Measurements from ENCODE around the gene COLQ. TPM values are rescaled to one million over a fixed set of nuclear protein-coding genes. Genes with fewer than 3 reads are reported as not detected.

Gene COLQ
- total RNA-seq, 2 experiments from 2014 or later = 2.3 to 2.9 TPM

DNA sequence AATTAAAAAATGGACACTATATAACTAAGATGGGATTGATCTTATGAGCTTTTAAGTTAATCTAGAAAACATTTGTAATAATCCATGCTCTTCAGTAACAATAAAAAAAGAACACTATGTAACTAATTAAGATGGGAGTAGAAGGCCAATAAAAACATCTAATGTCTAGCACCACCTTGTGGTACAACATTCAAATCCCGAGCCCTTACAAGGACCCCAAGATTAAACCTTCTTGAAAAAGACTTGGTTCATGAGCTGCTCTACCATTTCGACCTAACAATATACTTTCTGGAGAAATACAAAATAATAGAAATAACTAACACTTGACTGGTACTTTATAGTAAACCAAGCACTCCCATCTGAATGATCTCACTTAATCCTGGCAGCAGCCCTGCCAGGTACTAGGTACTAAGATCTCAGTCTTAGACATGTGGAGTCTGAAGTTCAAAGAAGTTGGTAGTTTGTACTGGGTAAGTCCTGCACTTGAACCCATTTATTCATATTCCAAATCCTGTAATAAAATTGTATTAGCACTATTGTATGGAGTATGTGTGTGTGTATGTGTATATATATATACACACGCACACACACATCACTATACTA is 116.0 kb downstream of the COLQ start:
- H3K4me1 Mint-ChIP-seq (ENCODE audit: low read depth) = no peaks in the 10 kb centered on the region
- peak; percentile 35 for DNase-seq
- intact Hi-C loops (cut with micrococcal nuclease) = loop anchor here (2.0 to 10.0 kb wide), 2 partner anchors 137 to 291 kb away; no protein-coding TSS in a partner anchor
- ChIA-PET POLR2A (interaction anchor here (0.6 to 1.7 kb wide), 4 partner anchors 21 to 311 kb away, joined by 3 to 5 read pairs (median 4); partner anchors contain the start of gene CAPN7), CTCF (interaction anchor here (0.6 to 8.1 kb wide), 70 partner anchors 8 to 303 kb away, joined by 3 to 125 read pairs (median 4); partner anchors contain the start of genes CAPN7, COLQ, EAF1 and METTL6)
- peaks cover 3% of the 10 kb centered on the region for H3K36me3 Mint-ChIP-seq (ENCODE audit: low read depth)
- H3K27me3 Mint-ChIP-seq = no peaks in the 10 kb centered on the region
- H3K4me3 Mint-ChIP-seq = no peak overlapping the region
- H3K9me3 Mint-ChIP-seq = no peaks in the 10 kb centered on the region
- no peak overlapping the region for H3K27ac Mint-ChIP-seq
- peak; percentile 67 for ATAC-seq
- TF ChIP-seq, protein P1, sequence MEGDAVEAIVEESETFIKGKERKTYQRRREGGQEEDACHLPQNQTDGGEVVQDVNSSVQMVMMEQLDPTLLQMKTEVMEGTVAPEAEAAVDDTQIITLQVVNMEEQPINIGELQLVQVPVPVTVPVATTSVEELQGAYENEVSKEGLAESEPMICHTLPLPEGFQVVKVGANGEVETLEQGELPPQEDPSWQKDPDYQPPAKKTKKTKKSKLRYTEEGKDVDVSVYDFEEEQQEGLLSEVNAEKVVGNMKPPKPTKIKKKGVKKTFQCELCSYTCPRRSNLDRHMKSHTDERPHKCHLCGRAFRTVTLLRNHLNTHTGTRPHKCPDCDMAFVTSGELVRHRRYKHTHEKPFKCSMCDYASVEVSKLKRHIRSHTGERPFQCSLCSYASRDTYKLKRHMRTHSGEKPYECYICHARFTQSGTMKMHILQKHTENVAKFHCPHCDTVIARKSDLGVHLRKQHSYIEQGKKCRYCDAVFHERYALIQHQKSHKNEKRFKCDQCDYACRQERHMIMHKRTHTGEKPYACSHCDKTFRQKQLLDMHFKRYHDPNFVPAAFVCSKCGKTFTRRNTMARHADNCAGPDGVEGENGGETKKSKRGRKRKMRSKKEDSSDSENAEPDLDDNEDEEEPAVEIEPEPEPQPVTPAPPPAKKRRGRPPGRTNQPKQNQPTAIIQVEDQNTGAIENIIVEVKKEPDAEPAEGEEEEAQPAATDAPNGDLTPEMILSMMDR (IDR thresholded peaks at IDR 0.05) = peak; percentile 63

DNA sequence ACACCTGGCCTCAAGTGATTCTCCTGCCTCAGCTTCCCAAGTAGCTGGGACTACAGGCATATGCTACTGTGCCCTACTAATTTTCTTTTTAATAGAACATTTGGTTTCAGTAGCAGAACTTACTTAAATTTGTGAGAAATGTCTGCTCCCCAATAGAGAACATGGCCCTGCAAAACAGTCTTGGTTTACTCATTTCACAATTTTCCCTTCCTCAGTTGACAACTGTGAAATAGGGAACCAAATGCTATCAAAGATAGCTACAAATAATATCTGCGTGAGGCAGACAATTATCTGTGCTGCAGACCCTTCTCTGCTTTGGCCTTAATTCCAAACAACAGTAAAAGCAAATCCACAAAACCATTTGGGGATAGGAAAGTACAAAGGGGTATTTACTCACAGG is 116.7 kb downstream of the COLQ start:
- CTCF ChIA-PET = interaction anchor here (0.7 to 8.1 kb wide), 62 partner anchors 9 to 302 kb away, joined by 3 to 125 read pairs (median 4); partner anchors contain the start of genes CAPN7 and COLQ
- H3K36me3 Mint-ChIP-seq (ENCODE audit: low read depth) = no peaks in the 10 kb centered on the region
- H3K27me3 Mint-ChIP-seq = no peaks in the 10 kb centered on the region
- no peak overlapping the region for H3K27ac Mint-ChIP-seq
- H3K4me3 Mint-ChIP-seq = no peak overlapping the region
- peaks cover 8% of the 10 kb centered on the region for H3K4me1 Mint-ChIP-seq (ENCODE audit: low read depth)
- ATAC-seq (no peak), DNase-seq (no peak)
- POLR2A ChIA-PET = interaction anchor here (0.6 to 1.7 kb wide), 3 partner anchors 21 to 310 kb away, joined by 3 to 5 read pairs (median 5); no protein-coding TSS in a partner anchor
- TF ChIP-seq, protein P1 (IDR thresholded peaks at IDR 0.05) = no peak
- no peaks in the 10 kb centered on the region for H3K9me3 Mint-ChIP-seq
- intact Hi-C loops (cut with micrococcal nuclease) = loop anchor here (2.0 to 10.0 kb wide), 2 partner anchors 136 to 290 kb away; no protein-coding TSS in a partner anchor

DNA sequence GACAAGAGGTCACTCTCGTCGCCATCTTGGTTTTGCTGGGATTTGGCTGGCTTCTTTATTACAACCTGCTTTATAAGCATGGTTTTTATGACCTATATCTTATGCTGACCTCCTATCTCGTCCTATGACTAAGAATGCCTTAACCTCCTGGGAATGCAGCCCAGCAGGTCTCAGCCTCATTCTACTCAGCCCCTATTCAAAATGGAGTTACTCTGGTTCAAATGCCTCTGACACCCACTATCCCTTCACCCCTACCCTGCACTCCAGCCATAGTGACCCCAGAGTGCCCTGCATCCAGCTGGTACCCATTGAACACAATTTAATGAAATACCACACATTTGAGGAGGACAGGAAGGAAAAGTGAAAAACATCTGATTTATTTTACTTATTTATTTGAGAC is 117.5 kb downstream of the COLQ start:
- no peaks in the 10 kb centered on the region for H3K27me3 Mint-ChIP-seq
- H3K9me3 Mint-ChIP-seq = no peaks in the 10 kb centered on the region
- ATAC-seq (no peak), DNase-seq (no peak)
- intact Hi-C loops (cut with micrococcal nuclease) = loop anchor here (2.0 to 10.0 kb wide), 2 partner anchors 135 to 289 kb away; no protein-coding TSS in a partner anchor
- TF ChIP-seq, protein P1 (IDR thresholded peaks at IDR 0.05) = no peak
- no peak overlapping the region for H3K27ac Mint-ChIP-seq
- H3K36me3 Mint-ChIP-seq (ENCODE audit: low read depth) = no peaks in the 10 kb centered on the region
- POLR2A ChIA-PET = no interaction called here
- H3K4me3 Mint-ChIP-seq = no peak overlapping the region
- CTCF ChIA-PET = interaction anchor here (1.2 to 8.1 kb wide), 6 partner anchors 17 to 285 kb away, joined by 4 to 125 read pairs (median 6); partner anchors contain the start of gene CAPN7
- peaks cover 15% of the 10 kb centered on the region for H3K4me1 Mint-ChIP-seq (ENCODE audit: low read depth)

DNA sequence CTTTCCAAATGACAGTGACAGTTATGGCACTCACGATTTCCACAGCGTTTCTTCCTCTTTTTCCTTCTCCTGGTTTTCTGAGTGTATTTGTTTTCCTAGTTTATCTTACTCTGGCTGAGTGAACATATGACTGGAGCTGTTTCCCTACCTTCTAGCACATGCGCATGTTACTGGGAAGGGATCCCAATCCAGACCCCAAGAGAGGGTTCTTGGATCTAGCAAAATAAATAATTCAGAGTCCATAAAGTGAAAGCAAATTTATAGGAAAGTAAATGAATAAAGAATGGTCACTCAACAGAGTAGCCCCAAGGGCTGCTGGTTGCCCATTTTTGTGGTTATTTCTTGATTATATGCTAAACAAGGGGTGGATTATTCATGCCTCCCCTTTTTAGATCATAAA is 118.0 kb downstream of the COLQ start:
- ATAC-seq = no peak
- Mint-ChIP-seq H3K9me3 (no peaks in the 10 kb centered on the region), H3K27me3 (no peaks in the 10 kb centered on the region), H3K4me1 (ENCODE audit: low read depth) (peaks cover 15% of the 10 kb centered on the region), H3K27ac (no peak overlapping the region), H3K4me3 (no peak overlapping the region), H3K36me3 (ENCODE audit: low read depth) (no peaks in the 10 kb centered on the region)
- no peak for DNase-seq
- intact Hi-C loops (cut with micrococcal nuclease) = loop anchor here (10.0 kb wide), 1 partner anchor 289 kb away; no protein-coding TSS in a partner anchor
- TF ChIP-seq, protein P1 (IDR thresholded peaks at IDR 0.05) = no peak
- POLR2A ChIA-PET = no interaction called here
- CTCF ChIA-PET = interaction anchor here (1.0 to 8.1 kb wide), 3 partner anchors 136 to 296 kb away, joined by 3 to 125 read pairs (median 117); partner anchors contain the start of gene CAPN7

DNA sequence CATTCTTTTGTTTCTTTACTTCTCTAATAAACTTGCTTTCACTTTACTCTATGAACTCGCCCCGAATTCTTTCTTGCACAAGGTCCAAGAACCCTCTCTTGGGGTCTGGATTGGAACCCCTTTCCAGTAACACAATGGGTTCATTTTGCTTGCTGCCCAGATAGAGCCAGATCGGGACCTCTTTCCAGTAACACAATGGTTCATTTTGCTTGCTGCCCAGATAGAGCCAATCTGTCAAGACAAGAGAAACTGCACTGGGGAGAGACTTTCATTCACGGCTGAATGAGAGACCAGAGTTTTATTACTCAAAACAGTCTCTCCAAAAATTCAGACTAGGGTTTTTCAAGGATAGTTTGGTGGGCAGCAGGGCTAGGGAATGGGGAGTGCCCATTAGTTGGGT is 119.6 kb downstream of the COLQ start:
- Mint-ChIP-seq H3K4me3 (no peak overlapping the region), H3K4me1 (ENCODE audit: low read depth) (peaks cover 15% of the 10 kb centered on the region), H3K27ac (no peak overlapping the region), H3K27me3 (no peaks in the 10 kb centered on the region), H3K36me3 (ENCODE audit: low read depth) (no peaks in the 10 kb centered on the region), H3K9me3 (no peaks in the 10 kb centered on the region)
- TF ChIP-seq, protein P1 (IDR thresholded peaks at IDR 0.05) = no peak
- CTCF ChIA-PET = interaction anchor here (4.3 to 8.1 kb wide), 2 partner anchors 134 to 199 kb away, joined by 117 to 125 read pairs; partner anchors contain the start of gene CAPN7
- DNase-seq (no peak), ATAC-seq (no peak)
- POLR2A ChIA-PET = no interaction called here
- intact Hi-C loops (cut with micrococcal nuclease) = loop anchor here (10.0 kb wide), 1 partner anchor 287 kb away; no protein-coding TSS in a partner anchor

Data from activated CD8-positive, alpha-beta T cell treated with anti-CD3 and anti-CD28 coated beads for 36 hours (primary cell).